GM19043 (cell line): Measurements from ENCODE around the gene UBA6.
"Not testable (repeated sequence)": the region's sequence is repeated elsewhere in the genome, so short reads cannot be mapped to it uniquely, and the experiment has no call there.

Source experiments
- ATAC-seq: cut with Tn5 transposase; IDR thresholded peaks from one replicate; pipeline ENCODE4 v1.9.1; 2021; ENCODE audit warnings: low read depth; ENCODE audit not compliant: unreplicated experiment

Gene UBA6

GRCh38 chr4:67714955-67715354 is 14.0 kb upstream of the UBA6 start:
- ATAC-seq: no peak

GRCh38 chr4:67714248-67714583 is 13.3 kb upstream of the UBA6 start:
- ATAC-seq: peak; percentile 56

- no peak for ATAC-seq
Measured at GRCh38 chr4:67713529-67714247, 12.7 kb upstream of the UBA6 start.

- no peak for ATAC-seq
Measured at GRCh38 chr4:67712650-67713528, 11.9 kb upstream of the UBA6 start.

GRCh38 chr4:67712000-67712625 is 11.2 kb upstream of the UBA6 start:
- ATAC-seq: no peak

GRCh38 chr4:67706682-67707081 is 5.7 kb upstream of the UBA6 start:
- ATAC-seq: not testable (repeated sequence)

GRCh38 chr4:67704843-67705242 is 3.9 kb upstream of the UBA6 start:
- ATAC-seq: no peak

- ATAC-seq: no peak
Measured at GRCh38 chr4:67702166-67702565, 1.2 kb upstream of the UBA6 start.

GRCh38 chr4:67701517-67701850 is 529 bp upstream of the UBA6 start:
- no peak for ATAC-seq

- ATAC-seq: peak; percentile 18
Measured at GRCh38 chr4:67700116-67700737, 728 bp downstream of the UBA6 start.

- ATAC-seq: no peak
Measured at GRCh38 chr4:67699603-67700002, 1.4 kb downstream of the UBA6 start.

- no peak for ATAC-seq
Measured at GRCh38 chr4:67697860-67698687, 2.9 kb downstream of the UBA6 start.

- no peak for ATAC-seq
Measured at GRCh38 chr4:67696061-67696460, 4.9 kb downstream of the UBA6 start.

- no peak for ATAC-seq
Measured at GRCh38 chr4:67694662-67695061, 6.3 kb downstream of the UBA6 start.

GRCh38 chr4:67691328-67691727 is 9.6 kb downstream of the UBA6 start:
- no peak for ATAC-seq

- no peak for ATAC-seq
Measured at GRCh38 chr4:67687636-67688035, 13.3 kb downstream of the UBA6 start.

GRCh38 chr4:67685532-67685859 is 15.5 kb downstream of the UBA6 start:
- no peak for ATAC-seq

GRCh38 chr4:67684839-67685531 is 16.0 kb downstream of the UBA6 start:
- ATAC-seq: peak; percentile 68

- ATAC-seq: no peak
Measured at GRCh38 chr4:67682266-67682665, 18.7 kb downstream of the UBA6 start.
